ENCODE measurements around the gene ENAH.

Gene ENAH

DNA sequence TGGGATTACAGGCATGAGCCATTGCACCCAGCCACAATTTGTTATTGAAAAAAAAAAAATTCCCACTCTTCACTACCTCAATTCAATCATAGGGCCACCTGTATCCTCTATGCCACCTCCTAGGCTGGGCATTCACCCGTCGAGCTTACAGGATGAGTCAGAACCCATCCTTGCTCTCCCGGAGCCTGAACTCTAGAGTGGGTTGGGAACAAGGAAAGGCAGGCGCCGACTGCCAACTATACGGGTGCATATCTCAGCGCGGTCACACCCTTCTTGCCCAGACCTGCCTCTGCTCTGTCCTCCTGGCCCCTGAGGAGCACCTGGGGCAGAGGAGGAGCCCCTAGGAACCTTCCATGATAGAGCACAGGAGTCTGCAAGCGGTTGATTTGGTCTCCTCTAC lies 203.7 kb downstream of the ENAH start:
- DNase-seq = no peak

DNA sequence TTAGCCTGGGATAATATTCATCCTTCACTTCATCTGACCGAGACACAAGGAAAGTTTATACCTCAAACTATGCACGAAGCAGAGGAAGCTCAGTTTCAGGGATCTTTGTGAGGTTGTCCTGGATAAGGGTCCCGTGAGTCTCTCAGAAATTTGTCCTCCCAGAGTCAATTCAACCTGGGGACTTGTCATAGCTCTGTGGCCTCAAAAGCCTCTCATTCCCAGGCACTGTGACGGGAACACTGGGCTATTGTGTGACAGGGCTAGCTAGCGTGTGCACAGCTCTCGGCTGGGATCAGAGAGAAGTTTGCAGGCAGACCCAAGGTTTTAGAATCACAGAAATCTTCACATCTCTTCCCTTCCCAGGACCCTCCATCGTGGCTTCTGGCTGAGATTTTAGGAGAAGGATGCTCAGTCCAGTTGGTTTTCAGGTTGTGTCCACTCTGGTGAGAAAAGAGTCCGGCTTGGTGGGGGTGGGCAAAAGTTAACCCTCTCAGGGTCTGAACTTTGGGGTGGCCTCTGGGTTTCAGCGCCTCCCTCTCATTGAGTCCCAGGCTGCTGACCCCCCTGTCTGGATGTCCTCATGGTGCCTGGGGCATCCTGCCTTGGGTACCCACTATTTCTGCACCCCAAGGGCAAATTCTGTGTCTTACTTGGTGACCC lies 204.6 kb downstream of the ENAH start:
- DNase-seq = no peak

DNA sequence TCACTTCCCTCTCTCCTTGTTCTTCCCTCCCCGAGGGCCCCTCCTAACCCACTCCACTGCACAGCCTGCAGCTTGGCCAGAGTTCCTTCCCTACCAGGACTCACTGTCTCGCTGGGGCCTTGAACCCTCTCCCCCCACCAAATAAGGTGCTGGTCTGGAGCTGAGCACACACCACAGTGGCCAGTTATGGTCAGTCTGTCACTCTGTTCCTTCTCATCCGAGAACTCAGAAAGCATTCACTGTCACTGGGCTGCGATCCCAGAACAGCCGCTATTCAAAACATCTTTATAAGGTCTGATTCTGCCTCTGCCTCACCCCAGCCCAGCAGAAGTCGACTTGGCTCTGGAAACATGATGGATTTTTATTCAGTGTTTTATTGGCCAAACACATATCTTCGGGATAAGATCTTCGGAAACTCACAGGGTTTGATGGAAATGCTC lies 205.3 kb downstream of the ENAH start:
- no peak for DNase-seq

DNA sequence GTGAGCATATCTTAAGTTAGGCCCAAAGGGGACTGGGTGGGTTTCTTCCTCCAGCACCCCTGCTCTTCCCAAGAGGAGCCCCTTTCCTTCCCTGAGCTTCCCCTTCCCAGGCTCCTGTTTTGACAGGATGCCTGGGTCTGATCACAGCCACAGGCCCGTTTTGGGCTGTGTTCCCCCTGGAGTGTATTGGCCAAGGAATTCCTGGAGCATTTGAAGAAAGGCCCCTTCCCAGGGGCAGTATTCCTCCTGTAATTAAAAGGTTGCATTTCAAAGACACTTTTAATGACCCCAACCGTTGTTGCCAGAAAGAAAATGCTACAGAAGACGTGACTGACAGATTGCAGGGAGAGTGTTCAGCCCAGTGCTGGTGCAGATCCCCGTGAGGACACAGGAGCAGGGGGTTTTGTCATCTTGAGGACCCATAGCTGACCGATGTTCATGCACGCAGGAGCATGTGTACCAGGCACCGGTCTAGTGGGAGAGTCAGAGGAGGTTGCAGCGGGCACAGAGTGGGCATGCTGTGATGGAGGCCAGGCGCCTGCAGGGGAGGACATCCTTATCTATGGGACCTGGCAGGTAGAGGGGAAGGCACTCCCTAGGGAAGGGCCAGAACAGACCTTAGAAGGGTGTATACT lies 205.8 kb downstream of the ENAH start:
- DNase-seq = no peak

DNA sequence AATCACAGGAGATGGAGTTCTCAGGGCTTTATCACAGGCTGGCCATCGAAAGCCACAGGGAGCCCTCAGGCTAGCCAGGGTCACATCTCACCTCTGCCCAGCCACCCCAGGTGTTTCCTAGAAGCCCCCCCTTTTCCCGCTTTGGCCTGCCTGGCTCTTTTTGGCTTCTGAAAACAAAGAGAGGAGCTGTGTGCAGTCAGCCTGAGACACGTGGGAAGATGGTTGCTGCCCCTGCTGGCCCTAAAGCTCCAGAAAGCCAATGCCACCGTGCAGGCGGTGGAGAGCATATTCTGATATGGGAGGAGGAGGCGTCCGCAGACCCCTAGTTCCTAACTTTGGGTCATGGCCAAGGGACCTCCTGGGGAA lies 206.3 kb downstream of the ENAH start:
- DNase-seq = no peak

DNA sequence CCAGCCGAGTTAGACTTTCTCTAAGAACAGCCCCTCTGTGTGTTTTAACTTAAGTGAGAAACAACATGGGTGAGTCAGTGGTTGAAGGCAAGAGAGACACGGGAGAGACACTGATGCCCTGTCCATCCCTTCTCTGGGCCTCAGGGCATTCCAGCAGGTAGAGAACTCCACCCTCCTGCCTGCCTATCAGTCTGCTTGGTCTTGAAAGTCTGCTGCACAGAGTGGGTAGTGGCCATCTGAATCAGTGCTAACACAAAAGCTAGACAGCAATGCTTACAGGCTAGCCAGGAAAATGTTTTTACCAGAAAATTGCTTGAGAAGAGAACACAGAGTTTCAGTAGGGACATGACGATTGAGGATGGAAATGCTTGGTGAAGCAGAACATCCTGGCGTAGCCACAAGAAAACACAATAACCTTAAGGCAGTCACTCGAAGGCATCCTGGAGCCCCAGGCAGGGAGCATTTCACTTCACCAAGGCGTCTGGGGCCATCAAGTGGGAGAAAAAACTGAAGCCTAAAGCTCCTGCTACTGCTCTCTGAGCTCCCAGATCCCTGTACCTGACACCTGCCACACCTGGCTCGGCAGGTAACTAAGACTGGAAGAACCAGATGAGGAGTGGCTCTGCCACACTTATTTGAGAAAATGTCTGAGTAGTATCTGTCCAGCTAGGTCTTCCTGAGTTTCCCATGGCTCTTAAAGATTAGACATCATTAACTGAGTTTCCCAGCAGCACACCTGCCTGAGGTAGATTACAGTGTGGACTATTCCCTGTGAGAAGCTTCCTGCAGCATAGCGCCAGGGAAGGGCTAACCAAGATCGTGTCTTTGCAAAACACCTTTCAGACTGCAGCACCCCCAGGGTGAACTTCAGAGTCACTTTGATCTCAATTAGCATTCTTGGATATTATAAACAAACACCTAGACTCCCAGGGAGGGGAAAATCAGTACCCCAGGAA lies 207.0 kb downstream of the ENAH start:
- DNase-seq = no peak

DNA sequence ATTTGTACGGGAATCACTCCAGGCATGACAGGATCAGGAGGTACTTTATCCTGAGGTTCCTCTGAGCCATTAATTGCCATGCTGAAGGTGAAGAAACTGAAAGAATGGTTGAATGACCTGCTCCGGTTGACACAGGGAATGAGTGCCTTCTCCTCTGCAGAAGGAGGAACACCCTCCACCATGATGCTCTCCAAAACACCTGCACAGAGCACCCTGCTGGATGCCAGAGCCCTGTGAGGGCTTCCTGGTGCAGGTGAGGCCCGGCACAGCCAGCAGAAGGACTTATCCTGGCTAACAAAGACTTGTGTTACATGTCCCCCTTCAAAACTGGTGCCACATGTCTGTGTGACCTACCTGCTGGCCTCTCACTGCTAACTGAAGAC lies 210.8 kb downstream of the ENAH start:
- DNase-seq = no peak

DNA sequence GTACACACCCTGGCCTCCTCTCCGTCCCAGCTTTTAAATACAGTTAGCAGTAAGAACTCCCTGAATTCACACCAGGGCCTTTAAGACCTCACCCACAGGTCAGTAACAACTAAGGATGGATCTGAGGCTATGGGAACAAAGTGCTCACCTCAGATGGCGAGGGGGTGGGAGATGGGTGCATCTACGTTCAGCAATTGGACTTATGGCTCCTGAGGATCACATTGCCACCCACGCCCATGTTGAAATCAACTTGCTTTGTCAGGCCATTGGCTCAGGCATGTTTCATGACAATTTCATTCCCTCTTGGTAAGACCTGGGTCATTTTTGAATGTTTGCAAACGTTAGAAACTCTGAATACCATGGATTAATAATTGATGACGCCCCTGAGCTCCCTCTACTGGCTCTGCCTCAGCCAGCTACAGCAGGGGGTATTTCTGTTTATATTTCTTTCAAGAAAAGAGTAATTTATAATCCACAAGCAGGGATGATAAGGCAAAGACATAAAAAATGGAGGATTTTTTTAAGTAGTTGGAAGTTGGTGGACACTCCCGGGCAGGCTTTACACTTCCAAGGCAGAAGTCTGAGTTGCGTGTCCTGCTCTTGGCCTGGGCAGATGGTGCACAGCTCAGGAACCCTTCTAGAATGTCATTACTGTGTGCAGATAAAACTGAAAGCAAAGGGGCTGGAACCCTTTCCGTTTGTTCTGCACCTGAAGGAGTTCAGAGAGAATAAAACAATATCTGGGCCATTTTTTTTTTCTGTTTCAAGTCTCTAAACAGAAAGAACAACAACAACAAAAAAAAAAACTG lies 211.4 kb downstream of the ENAH start:
- no peak for DNase-seq

DNA sequence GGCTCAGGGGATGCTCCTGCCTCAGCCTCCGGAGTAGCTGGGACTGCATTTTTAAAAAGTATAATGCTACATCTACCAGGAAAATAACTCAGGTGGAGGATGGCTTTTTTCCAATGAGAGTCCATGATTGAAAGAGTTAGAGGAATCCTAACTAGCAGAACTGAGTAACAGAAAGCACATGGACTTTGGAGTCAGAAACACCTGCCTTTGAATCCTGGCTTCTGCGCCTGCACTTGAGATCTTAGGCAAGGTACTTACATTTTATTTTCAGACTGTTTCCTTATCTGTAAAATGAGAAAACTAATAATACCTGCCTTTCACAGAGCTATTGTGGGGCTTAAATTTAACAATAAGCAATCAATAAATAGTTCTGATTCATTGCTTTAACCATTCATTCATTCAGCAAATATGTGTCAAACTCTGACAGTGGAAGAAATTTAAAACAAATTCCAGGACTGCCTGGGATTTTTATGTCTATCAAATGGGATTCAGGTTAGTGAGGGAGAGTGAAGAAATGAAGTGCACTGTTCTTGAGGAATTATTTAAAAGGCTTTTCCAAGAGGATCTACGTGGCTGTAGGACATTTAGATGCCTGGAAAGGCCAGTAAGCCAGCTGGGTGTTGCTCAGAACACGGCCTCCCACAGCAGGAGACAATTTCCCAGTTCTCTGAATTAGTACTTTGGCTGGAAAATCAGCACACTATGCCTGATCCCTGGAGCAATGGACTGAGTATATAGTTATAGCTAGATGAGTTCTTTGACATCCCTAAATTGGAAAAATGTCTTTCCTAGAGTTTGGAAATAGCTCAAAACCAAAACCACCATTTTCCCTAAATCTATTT lies 212.3 kb downstream of the ENAH start:
- no peak for DNase-seq

DNA sequence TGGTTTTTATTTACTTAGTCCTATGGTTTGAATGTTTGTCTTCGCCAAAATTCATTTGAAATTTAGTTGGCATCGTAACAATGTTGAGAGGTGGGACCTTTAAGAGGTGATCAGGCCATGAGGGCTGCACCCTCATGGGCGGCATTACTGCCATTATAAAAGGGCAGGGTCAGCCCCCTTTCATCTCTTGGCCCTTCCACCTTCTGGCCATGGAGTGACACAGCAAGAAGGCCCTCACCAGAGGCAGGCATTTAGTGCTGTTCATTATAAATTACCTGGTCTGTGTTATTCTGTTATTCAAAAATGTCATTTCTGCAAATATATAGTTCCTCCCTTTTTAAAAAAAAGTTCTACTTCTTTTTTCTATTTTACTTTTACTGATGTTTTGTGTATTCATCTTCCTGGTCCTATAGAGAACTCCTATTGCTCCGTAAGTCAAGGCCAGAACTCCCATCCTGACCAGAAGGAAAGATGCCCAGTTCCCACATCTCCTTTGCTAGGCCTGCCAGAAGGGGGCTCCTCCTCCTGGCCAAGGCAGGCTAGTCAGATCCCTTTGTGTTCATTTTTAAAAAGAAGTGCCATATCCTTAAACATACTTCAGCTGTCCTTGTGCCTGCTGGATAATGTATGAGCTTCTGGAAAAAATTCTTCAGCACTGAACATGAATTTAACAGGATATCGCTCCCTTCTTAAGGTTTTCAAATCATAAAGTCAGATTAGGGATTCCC lies 215.0 kb downstream of the ENAH start:
- DNase-seq = no peak

Measured in activated effector memory CD4-positive, alpha-beta T cell treated with Interleukin-2 at 50 U/mL for 16 hours (primary cell).